Tibial artery (tissue), 4 donors: ENCODE results near the gene PCDH19.

Experiments used
- DNase-seq, 2 donors: peaks; one replicate each; pipeline ENCODE4 v3.0.0-alpha.2; 2019
- H3K27ac ChIP-seq, 2 donors: fragments of 200-600 bp; sonication (generic) in 1 of 2; 1 replicate in 1 of 2; 2 replicates in 1 of 2; pipeline ENCODE4 v1.5.1; 2018 to 2019; ENCODE audit warnings: mild to moderate bottlenecking in 1 of 2
- H3K27me3 ChIP-seq, 2 donors: fragments of 200-600 bp; sonication (generic) in 1 of 2; one replicate each; pipeline versions ENCODE4 v1.5.1 to v1.6.0; 2016 to 2019
- H3K36me3 ChIP-seq, 3 donors: fragments of 200-600 bp; sonication (generic) in 2 of 3; one replicate each; pipeline ENCODE4 v1.5.1; 2016 to 2019; ENCODE audit warnings: mild to moderate bottlenecking in 2 of 3
- H3K4me1 ChIP-seq, 4 donors: fragments of 200-600 bp; sonication (generic) in 2 of 4; 1 replicate in 3 of 4; 2 replicates in 1 of 4; pipeline ENCODE4 v1.5.1; 2016 to 2019
- H3K4me3 ChIP-seq, 2 donors: fragments of 200-600 bp; sonication (generic) in 1 of 2; 1 replicate in 1 of 2; 2 replicates in 1 of 2; pipeline ENCODE4 v1.5.1; 2018 to 2019; ENCODE audit warnings: mild to moderate bottlenecking in 2 of 2
- H3K9me3 ChIP-seq, 3 donors: fragments of 200-600 bp; sonication (generic) in 1 of 3; one replicate each; pipeline ENCODE4 v1.5.1; 2016 to 2019
- CTCF ChIP-seq, 2 experiments: fragments of 200-600 bp in 1 of 2; fragments of 450-650 bp in 1 of 2; IDR thresholded peaks; one replicate each; pipeline ENCODE4 v1.5.1; 2017 to 2019; ENCODE audit warnings: antibody characterized with exemption in 2 of 2, mild to moderate bottlenecking in 1 of 2, moderate library complexity in 1 of 2
- intact Hi-C: fragments of 100-400 bp; cut with DNase I; formaldehyde crosslinking; loops from one replicate; pipeline ENCODE4 v1.15.0; 2023; ENCODE audit warnings: low total_unique reads

The PCDH19 gene

GRCh38 chrX:100277231-100277630 lies 132.8 kb downstream of the PCDH19 start:
- intact Hi-C loops = no loop called here
- Histone ChIP-seq H3K4me3 (no peak overlapping the region), H3K36me3 (no peaks in the 10 kb centered on the region), H3K9me3 (peaks cover 0 to 10% (median 0%) of the 10 kb centered on the region in 3 donors), H3K27me3 (no peaks in the 10 kb centered on the region), H3K27ac (no peak overlapping the region), H3K4me1 (no peaks in the 10 kb centered on the region)
- no peak for DNase-seq
- no peak for TF ChIP-seq CTCF (IDR thresholded peaks at IDR 0.05)

DNA sequence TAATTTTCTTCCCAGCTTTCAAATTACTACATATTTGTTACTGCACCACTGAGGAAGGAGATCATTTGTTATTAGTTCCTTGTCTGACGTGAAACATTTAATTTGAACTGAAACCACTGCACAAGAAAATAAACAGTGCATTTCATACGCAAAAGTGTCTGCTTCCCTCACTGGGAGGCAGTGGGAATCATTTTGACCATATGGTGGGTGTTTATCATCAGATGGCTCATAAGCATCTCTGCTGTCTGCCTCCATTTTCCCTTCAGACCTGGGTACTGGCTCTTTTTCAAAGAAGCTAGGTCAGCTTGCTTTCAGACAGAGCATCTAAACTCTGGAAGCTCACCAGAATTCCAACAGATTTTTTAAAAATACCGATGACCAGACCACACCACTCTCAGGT lies 135.2 kb downstream of the PCDH19 start:
- TF ChIP-seq CTCF (IDR thresholded peaks at IDR 0.05) = no peak
- Histone ChIP-seq H3K4me3 (no peak overlapping the region), H3K4me1 (no peaks in the 10 kb centered on the region), H3K36me3 (no peaks in the 10 kb centered on the region), H3K27me3 (no peaks in the 10 kb centered on the region), H3K27ac (no peak overlapping the region), H3K9me3 (peaks cover 0 to 10% (median 0%) of the 10 kb centered on the region in 3 donors)
- intact Hi-C loops = no loop called here
- DNase-seq = no peak

- DNase-seq = no peak
- no peaks in the 10 kb centered on the region for H3K9me3 ChIP-seq
- H3K27me3 ChIP-seq = no peaks in the 10 kb centered on the region
- TF ChIP-seq CTCF (IDR thresholded peaks at IDR 0.05) = no peak
- H3K4me1 ChIP-seq = no peaks in the 10 kb centered on the region
- no peak overlapping the region for H3K27ac ChIP-seq
- intact Hi-C loops = no loop called here
- no peak overlapping the region for H3K4me3 ChIP-seq
- no peaks in the 10 kb centered on the region for H3K36me3 ChIP-seq
Measured at GRCh38 chrX:100265179-100265578, 144.9 kb downstream of the PCDH19 start.

DNA sequence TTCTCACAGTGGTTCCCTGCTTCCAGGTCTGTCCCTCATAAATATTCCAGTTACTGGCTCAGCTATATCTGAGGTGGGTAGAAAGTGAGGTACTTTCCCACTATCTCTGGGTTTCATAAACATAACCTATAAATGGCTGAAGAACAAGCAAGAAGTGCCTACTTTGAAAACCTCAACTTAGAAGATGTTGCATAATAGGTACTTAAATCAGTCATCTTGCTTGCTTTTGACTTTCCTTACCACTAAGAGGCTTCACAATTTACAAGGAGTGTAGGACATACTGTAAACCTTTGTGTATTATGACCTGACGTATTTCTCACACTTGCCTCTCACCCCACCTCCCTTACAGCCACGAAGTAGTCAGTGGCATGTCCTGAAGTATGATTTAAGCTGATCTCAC lies 145.9 kb downstream of the PCDH19 start:
- Histone ChIP-seq H3K27ac (no peak overlapping the region), H3K36me3 (no peaks in the 10 kb centered on the region), H3K4me1 (no peaks in the 10 kb centered on the region), H3K4me3 (no peak overlapping the region), H3K9me3 (no peaks in the 10 kb centered on the region), H3K27me3 (no peaks in the 10 kb centered on the region)
- DNase-seq = no peak
- intact Hi-C loops = no loop called here
- TF ChIP-seq CTCF (IDR thresholded peaks at IDR 0.05) = no peak

DNA sequence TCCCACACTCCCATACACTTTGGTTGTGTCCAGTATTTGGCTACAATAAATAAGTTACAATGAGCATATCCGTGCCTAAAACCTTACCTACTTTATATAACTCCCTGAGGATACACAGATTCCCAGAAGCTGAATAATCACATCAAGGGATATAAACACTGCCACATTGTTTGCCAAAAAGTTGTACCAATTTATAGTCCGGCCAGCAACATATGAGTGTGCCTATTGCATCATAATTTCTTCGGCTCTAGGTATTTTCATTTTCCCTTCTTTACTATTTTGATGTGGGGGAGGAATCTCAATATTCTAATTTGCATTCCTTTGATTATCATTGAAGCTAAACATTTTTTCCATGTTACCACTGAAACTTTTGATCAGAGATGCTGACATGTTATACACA lies 146.4 kb downstream of the PCDH19 start:
- Histone ChIP-seq H3K4me3 (no peak overlapping the region), H3K27ac (no peak overlapping the region), H3K9me3 (no peaks in the 10 kb centered on the region), H3K27me3 (no peaks in the 10 kb centered on the region), H3K36me3 (no peaks in the 10 kb centered on the region), H3K4me1 (no peaks in the 10 kb centered on the region)
- no peak for DNase-seq
- intact Hi-C loops = no loop called here
- no peak for TF ChIP-seq CTCF (IDR thresholded peaks at IDR 0.05)

DNA sequence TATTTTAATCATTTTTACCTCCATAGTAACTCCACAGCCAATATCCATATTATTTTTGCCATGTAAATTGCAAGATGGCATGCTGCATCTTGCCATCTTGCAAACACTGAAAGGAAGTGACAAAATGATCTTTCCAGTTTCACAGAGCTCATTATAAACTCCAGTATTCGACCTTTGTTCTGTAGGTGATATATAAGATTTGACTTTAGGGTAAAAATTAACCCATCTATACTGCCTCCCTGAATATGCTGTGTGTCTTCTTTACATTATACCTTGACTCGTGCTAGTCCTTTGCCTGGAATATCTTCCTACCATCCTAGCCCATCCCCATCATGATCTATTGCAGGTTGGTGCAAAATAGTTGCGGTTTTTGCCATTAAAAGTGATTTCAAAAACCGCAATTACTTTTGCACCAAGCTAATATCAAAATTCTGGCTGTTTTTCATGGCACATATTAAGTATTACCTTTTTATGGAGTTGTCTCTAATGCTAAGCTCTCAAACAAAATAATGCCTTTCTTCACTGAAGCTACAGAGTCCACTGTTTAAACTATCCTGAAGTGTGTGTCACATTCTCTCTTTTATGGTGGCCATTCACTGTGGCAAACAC lies 161.1 kb downstream of the PCDH19 start:
- H3K4me3 ChIP-seq = no peak overlapping the region
- intact Hi-C loops = no loop called here
- DNase-seq = no peak
- H3K4me1 ChIP-seq = no peaks in the 10 kb centered on the region
- H3K27me3 ChIP-seq = no peaks in the 10 kb centered on the region
- H3K27ac ChIP-seq = no peak overlapping the region
- H3K9me3 ChIP-seq = no peaks in the 10 kb centered on the region
- TF ChIP-seq CTCF (IDR thresholded peaks at IDR 0.05) = no peak
- no peaks in the 10 kb centered on the region for H3K36me3 ChIP-seq
